Measurements from ENCODE around the gene RGP1.

RGP1 gene

GRCh38 chr9:35767458-35767857 lies 18.4 kb downstream of the RGP1 start:
- no peak for DNase-seq

- DNase-seq, result no peak
Observed at GRCh38 chr9:35769763-35770162, 20.7 kb downstream of the RGP1 start.

GRCh38 chr9:35771075-35771433 lies 22.0 kb downstream of the RGP1 start:
- DNase-seq, result no peak

- peak in 1 of 58 donors; percentile 7 for DNase-seq
Observed at GRCh38 chr9:35771534-35771933, 22.4 kb downstream of the RGP1 start.

- DNase-seq, result no peak
Observed at GRCh38 chr9:35771943-35772342, 22.9 kb downstream of the RGP1 start.

GRCh38 chr9:35774907-35775635 lies 26.0 kb downstream of the RGP1 start:
- DNase-seq, result peak in 4 of 58 donors; percentile 3 to 19 (median 14)

- no peak for DNase-seq
Observed at GRCh38 chr9:35776018-35776417, 26.9 kb downstream of the RGP1 start.

- DNase-seq, result no peak
Observed at GRCh38 chr9:35778496-35778895, 29.4 kb downstream of the RGP1 start.

- DNase-seq, result no peak
Observed at GRCh38 chr9:35781066-35781465, 32.0 kb downstream of the RGP1 start.

- DNase-seq, result no peak
Observed at GRCh38 chr9:35783418-35783817, 34.3 kb downstream of the RGP1 start.

- no peak for DNase-seq
Observed at GRCh38 chr9:35789541-35789940, 40.5 kb downstream of the RGP1 start.

GRCh38 chr9:35790025-35790384 lies 40.9 kb downstream of the RGP1 start:
- DNase-seq, result no peak

- DNase-seq, result peak in 49 of 58 donors; percentile 9 to 79 (median 47)
Observed at GRCh38 chr9:35790385-35791296, 41.6 kb downstream of the RGP1 start.

- DNase-seq, result peak in 8 of 58 donors; percentile 6 to 39 (median 22)
Observed at GRCh38 chr9:35791297-35791921, 42.3 kb downstream of the RGP1 start, which contains the start of gene NPR2. Gene NPR2, plus strand, starts transcription at chr9:35791591. Its CDS starts 818 bp downstream, at chr9:35792409.

GRCh38 chr9:35792024-35792813 lies 43.1 kb downstream of the RGP1 start:
- DNase-seq, result no peak

- no peak for DNase-seq
Observed at GRCh38 chr9:35792826-35793225, 43.7 kb downstream of the RGP1 start.

- no peak for DNase-seq
Observed at GRCh38 chr9:35793461-35793860, 44.4 kb downstream of the RGP1 start.

GRCh38 chr9:35795695-35796094 lies 46.6 kb downstream of the RGP1 start:
- no peak for DNase-seq

GRCh38 chr9:35797311-35798109 lies 48.4 kb downstream of the RGP1 start:
- DNase-seq, result no peak

- no peak for DNase-seq
Observed at GRCh38 chr9:35798658-35799374, 49.7 kb downstream of the RGP1 start.
